GM21447 (cell line): ENCODE results near the gene SLC6A17.

Source experiments
- ATAC-seq: cut with Tn5 transposase; IDR thresholded peaks from one replicate; pipeline ENCODE4 v1.9.1; 2021; ENCODE audit not compliant: unreplicated experiment

Gene SLC6A17

DNA sequence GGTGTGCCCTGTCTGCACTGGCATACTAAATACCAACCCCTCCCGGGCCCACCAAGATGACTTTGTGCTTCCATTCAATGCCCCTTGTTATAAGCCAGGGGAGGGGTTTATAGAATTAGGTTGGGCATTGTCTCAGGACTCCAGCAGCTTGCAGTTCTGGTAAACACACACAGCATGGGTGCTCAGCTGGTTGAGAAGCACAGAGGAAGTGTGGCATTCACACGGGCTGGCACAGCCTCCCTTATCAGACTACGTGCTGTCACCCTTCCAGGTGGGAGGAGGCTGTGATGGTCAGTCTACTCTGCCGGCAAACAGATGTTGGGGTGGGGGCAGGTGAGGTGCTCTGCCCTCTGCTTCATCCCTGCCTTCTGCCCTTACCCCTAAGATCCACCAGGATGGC is 15.0 kb upstream of the SLC6A17 start:
- no peak for ATAC-seq

DNA sequence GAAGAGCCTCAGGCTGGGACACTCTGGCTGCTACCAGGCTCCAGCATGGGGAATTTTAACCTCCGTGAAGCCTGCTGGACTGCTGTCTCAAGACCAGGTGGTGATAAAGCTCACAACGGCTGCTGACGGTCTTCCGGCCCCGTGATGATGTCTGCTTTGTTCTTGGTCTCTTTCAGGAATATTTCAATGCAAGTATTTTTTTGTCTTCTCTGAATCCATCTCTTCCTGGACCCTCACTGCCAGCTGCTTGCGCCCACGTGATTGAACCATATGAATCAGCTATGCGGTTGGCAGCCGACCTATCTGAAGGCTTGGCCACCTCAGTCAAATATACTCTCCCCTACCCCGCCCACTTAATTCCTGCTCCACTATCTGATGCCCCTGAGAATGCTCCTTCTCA is 14.6 kb upstream of the SLC6A17 start:
- no peak for ATAC-seq

DNA sequence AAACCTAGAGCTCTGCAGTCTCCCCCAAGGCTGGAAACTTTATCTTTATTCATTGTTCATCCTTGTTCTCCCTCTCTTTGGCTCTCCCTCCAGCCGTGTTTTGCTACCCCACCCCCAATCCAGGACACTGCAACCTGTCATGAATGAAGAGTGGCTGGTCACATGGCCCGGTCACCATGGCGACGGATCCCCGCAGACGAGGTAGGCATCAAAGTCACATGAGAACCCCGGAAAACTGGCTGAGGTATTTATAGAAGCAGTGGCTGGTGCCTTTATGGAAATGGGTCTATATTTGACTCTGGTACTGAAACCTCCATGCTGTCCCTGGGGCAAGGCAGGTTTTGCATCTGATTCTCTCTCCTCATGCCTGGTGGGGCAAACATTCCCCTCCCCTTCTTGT is 13.4 kb upstream of the SLC6A17 start:
- no peak for ATAC-seq

DNA sequence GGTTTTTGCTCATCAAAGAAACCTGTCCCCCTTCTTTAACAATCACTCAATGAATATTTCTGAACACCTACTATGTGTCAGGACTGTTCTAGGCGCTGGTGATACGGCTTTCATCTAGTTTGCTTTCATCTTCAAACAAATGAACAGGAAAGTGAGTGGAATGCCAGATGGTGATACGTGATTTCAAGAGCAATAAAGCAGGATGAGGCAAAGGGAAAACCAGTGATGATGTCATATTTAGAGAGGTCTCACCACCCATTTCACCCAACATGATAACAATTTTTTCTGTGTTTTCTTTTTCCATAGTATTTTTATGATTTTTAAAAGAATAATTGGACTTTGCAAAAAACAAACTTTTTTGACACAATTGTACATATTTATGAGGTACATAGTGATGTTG is 11.3 kb upstream of the SLC6A17 start:
- no peak for ATAC-seq

DNA sequence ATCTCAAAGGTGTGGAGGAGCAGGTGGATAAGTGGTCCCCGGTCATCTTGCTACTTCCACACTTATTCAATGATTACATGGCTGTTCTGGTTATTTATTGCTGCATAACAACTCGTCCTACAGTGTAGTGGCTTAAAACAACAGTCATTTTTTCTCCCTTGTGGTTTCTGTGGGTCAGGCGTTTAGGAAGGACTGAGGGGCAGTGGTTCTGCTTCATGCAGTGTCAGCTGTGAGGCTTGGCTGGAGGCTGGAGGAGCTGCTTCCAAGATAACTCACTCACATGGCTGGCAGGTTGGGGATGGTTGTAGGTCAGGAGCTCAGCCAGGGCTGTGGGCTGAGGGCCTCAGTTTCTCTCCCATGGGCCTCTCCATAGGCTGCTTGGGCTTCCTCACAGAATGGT is 5.9 kb upstream of the SLC6A17 start:
- ATAC-seq, result no peak

DNA sequence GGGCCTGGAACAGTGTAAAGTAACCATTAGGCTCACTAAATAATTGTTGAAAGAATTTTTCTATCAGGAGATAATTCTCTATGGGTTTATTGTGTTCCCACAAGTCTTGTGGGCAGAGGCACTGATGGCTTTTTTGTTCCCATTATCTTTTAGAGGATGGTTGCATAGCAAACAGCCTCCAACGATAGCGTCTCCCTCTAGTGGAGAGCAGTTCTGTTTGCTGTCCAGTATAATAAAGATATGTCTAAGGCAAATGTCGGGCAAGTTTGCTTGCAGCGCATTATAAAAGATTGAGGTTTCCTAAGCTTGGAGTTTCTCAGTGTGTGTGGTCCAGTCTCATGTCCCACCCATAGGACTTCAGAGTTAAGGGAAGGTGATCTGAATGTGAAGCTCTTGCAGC is 1.3 kb upstream of the SLC6A17 start:
- no peak for ATAC-seq

DNA sequence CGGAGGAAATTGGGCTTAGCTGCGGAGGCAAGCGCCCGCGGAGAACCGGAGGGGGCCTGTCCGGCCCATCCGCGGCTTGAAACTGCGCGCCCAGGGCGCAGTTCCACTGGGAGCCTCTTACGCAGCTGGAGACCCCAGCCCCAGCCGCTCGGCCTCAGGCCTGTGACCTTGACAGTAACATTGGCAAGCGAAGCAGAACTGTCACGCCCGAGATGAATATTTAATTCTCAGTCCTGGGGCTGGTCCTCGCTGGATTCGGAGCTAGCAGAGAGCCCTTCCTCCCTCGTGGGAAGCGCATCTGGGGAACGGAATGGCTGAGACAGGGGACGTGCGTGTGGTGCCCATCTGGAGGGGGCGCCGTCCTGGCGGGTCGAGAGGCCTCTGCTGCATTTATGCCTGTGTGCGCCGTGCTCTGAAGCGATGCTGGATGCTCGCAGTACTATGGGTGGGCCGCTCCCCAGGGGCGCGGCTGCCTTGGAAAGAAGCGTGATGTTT is 928 bp downstream of the SLC6A17 start:
- ATAC-seq, result no peak

DNA sequence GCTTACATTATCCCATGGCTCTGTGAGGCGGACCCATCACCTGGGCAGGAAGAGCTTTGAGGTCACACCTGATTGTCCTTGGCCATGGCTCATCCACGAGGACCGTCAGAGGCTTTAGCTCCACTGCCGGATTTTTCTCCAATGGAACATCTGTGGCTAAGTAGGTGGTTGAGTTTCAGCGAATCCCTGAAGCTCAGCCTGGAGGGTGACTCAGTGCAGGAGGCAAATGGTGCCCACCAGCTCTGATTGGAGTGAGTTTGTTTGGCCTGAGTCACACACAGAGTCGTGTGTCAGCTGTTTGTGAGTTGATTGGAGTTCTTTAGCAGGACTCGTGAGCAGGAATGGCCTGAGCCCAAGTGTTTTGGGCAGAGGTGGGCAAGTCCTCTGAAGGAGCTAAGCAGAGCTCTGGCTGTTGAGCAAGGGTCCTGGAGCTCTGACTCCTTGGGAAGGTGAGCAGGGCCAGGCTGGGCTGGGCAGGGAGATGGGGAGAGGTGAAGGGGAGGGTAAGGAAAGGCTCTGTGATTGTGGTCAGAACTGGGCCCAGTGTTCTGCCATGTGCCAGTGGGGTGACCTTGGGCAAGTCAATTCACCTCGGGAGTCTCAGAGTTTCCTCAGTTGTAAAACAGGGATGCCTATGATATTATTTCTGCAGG is 2.0 kb downstream of the SLC6A17 start:
- no peak for ATAC-seq

DNA sequence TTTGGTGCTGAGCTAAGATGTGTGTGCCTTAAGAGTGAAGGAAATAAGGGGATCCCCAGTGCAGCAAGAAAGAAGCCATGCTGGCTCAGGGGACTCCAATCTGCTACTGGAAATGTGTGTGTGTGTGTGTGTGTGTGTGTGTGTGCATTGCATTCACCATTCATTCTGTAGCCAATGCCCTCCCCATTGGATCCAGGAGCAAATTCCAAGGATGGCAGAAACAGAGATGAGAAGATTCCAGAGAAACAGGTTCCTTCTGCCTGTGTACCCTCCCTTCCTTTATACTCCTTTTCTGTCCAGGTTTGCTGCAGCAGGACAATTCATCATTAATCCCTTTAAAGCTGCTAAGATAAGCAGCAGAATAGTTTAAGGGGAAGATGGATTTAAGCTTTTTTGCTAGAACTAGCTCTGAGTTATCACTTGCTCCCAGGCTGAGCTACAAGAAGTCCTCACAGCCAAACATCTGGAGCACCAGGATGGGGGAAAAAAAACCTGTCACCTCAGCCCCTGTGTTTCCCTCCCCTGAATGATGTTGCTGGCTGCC is 3.2 kb downstream of the SLC6A17 start:
- no peak for ATAC-seq

DNA sequence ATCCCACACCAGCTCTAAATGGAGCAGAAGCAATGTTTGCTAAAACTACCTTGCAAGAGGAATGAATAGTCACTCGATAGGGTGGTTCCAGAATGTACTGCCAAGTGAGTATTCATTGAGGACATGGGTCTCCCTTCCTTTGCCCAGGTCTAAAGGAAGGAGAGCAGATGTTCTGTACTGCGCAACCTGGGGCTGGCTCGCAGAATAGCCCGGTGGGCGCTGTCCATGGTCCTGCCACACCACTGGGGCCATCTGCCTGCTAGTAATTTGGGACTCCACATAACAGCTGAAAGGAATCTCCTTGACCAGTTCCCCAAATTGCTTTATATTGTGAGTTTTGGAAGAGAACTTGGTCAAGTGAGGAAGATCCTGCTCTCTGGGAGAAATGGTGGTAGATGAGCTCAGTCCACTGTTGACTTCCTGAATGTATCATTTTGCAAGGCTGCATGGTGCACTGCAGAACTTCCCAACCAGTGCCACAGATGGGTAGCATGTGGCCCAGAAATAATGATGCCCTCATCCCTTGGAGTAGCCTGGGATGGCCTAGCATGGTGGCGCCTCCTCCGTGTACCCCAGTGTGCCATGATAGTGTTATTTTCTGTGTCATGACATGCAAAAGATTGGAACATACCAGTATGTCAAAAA is 5.7 kb downstream of the SLC6A17 start:
- no peak for ATAC-seq

DNA sequence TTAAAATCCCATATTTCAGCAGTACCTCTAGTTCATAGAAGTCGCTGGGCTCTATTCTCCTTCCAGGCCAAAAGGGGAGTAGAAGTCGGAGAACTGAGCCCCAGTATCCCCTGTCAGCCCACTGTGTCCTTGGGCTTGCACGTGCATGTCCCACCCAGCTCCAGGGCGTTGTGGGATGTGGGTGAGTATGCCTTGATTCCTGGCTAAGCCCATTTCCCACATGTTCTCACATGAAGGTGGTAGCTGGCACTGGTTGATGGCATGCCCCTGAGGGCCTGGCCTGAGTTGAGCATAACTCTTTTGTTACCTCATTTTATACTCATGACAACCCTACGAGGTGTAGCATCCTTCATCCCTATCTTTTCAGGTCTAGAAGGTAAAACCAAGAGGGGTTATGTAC is 8.0 kb downstream of the SLC6A17 start:
- no peak for ATAC-seq

DNA sequence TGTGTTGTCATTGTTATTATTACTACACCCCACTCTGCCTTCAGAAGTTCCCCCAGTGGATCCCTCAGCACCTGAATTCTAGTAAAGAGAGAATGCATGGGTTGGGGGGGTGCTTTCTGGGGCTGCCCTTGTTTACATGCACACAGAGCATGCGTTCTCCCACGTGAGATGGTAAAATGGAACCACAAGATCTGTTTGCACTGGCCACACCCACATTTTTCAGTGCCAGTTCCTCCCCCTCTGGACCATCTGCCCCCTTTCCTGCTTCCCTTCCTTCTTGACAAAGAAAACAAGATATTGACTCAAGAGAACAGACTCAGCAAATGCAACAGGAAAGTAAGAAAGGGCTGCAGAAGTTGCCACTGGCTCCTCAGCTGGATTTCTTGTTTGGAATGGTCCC is 8.9 kb downstream of the SLC6A17 start:
- ATAC-seq, result no peak

DNA sequence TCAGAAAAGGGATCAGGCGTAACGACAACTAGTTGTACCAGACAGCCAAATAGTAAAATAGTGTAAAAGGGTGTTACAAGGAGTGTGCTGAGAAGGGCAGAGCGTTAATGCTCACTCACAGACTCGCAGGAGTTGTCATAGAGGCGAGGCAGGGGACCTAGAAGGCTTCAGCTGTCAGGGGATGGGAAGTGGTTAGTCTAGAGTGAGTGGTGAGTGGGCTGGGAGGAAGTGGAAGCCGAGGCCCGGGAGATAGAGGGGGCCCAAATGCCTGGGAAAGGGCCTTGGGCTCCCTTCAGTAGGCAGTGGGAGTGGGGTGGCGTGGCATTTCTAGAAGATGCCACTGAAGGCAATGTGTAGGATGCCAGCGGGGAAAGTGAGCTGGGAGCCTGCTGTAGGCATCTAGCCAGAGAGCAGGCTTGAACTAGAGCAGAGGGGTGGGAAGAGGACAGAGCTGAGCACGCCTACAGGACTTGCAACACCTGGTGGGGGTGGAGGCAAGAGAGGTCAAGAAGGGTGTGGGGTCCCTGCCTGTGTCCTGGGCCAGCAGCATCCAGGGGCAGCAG is 10.3 kb downstream of the SLC6A17 start:
- no peak for ATAC-seq

DNA sequence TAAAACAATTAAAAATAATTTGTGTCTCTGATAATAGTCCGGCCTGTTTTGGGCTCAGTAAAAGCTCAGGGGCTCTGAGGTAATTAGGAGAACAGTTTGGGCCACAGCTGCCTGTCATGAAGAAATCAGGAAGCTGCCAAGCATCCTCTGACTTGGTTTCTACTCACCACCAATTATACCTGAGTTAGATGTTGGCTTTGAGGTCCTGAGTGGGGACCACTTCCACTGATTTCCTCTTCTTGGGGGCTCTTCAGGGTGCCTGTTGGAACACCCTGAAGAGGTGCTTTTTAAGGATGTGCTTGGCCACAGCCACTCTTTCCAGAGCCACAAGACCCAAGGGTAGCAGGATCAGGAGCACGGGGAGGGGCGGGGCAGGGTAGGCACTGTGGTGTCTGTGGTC is 10.9 kb downstream of the SLC6A17 start:
- no peak for ATAC-seq

DNA sequence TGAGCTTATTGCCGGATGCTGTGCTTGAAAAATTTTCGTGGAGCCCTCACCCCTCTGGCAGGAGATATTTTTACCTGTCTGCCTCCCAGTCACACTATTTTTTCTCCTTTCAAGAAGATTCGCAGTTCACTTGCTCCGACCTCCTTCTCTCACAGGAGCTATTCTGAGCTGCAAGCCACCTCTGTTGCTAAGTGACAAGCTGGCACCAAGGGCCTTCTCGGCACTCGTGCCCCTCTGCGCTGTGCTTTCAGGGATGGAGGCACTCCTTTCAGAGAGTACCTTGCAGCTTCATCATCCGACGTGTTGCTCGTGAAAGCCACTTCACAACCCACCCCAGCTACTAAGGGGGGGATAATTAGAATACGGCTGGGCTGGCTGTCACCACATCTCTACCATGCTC is 11.6 kb downstream of the SLC6A17 start:
- no peak for ATAC-seq

DNA sequence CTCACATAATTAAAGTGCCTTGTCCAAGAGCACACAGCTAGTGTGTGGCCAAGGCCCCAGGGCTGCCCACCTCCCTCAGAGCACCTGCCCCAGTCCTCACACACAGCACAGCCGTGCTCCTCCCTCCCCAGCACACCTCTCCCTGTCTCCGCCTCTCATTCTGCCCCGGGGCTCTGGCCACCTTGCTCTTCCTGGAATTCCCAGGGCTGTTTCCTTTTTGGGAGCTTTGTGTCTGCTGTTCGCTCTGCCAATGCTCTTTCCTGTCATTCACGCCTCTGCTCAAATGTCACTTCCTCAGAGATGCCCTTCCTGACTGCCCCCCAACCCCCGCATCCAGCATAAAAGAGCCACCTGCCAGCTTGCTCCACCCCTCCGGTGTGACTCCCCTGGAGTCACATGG is 13.3 kb downstream of the SLC6A17 start:
- no peak for ATAC-seq

DNA sequence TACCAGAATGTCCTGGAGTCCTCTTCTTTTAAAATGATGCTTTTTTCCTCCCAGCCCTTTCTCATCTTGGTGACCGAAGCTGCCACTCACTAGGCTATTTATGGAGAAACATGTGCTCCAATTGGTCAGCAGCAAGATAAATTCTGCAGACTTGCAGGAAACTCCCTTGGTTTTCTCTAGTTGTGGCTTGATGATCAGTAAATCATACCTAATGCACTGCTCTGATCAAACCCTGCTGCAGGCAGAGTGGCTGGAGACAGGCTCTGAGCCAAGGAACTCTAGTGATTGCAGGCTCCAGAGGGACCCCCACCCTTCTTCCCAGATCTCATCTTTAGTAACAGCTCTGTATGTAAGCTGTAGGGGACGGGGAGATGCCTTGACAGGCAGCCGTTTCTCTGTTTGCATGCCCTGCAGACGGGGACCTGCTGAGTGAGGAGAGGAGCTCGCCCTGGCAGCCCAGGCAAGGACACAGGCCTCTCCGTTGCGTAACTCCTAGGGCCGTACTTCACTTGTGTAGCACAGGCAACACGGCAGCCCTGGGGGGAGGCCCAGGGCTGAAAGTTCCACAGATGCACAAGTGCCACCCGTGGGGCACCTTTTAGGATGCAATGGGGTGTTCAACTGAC is 14.5 kb downstream of the SLC6A17 start:
- no peak for ATAC-seq

DNA sequence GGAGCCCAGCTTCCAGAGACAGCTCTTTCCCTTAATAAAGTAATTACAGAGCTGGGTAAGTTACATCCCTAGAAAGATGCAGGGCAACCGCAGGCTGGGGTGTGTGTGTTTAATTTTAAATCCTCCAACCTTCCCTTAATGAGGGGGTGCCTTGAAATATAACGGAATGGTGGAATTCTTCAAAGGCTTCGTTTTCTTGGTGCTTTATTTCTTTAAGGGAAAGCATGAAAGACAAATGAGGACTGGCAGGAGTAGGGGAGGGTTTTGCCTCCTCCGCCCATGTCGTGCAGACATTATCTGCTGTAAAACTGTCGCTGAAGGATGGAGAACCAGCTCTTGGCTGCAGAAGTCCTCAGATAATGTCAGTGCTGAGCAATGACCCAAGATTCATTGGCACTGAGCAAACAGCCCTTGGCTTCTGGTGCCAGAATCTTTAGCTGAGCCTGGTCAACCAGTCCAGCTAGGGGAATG is 15.5 kb downstream of the SLC6A17 start:
- no peak for ATAC-seq

DNA sequence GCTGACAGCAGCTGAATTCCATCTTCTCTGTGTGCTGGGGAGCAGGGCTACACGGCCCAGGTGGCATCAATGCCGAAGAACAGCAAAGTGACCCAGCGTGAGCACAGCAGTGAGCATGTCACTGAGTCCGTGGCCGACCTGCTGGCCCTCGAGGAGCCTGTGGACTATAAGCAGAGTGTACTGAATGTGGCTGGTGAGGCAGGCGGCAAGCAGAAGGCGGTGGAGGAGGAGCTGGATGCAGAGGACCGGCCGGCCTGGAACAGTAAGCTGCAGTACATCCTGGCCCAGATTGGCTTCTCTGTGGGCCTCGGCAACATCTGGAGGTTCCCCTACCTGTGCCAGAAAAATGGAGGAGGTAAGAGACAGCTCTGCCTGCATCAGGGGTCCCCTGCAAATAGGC is 16.6 kb downstream of the SLC6A17 start:
- no peak for ATAC-seq

DNA sequence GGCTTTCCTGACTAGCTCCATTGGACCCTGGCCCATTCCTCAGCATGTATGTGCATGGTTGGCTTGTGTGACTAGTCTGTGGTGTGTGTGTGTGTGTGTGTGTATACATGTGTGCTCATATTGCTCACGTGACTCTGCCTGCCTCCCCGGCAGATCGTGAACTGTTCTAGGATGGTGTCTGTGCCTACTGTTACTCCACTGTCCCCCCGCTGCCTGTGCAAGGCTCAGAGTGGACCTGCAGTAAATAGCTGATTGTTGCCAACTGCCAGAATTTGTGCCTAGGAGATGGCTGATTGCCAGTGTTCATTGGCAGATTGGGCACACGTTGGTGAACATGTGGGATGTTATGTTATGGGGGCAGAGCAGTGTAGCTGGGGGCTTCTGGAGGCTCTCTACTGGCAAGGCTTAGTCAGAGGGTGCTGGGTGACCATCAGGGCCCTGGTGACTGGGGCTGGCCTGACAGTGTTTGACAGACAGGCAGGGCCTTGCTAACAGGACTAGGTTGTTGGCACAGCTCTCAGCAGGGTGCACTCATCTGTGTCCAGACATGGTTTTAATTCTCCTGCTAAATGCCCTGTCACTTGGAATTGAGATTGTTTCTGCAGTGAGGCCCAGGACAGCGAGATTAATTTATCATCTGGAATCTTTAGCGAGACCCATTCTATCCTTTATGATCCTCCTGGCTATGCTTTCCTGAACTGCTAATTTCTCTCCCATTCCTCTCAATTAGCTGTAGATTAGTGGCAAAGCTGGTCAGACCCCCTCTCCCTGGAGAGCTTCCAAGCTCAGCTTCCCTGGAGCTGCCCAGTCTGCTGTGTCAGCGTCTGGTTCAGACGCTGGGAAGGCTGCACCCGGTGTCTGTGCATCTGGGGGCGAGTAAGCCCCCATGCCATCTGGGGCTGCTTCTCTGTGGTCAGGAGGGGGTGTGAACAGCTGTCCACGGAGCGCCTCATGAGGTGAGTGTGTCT is 20.8 kb downstream of the SLC6A17 start:
- ATAC-seq, result no peak

DNA sequence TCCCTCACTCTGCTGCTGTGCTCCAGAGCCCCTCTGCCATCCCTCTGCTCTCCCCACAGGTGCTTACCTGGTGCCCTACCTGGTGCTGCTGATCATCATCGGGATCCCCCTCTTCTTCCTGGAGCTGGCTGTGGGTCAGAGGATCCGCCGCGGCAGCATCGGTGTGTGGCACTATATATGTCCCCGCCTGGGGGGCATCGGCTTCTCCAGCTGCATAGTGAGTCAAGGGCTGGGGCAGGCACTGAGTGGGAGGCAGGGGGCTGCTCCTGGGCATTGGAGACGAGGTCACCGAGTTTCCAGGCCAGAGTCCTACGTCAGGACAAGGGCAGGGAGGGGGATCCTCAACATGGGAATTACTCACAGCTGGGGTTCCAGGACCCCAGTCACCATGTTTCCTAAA is 21.7 kb downstream of the SLC6A17 start:
- ATAC-seq, result no peak
